ENCODE measurements around the gene CRYGN. TPM values are rescaled to one million over a fixed set of nuclear protein-coding genes. Genes with fewer than 3 reads are reported as not detected.

CRYGN gene
- total and polyA plus RNA-seq, 2 experiments from 2014 or later = 0.59 to 1.5 TPM

- TF ChIP-seq CTCF (conservative IDR thresholded peaks at IDR 0.05; ENCODE audit: low read depth in 2 of 2) (no peak), STAT1 (IDR thresholded peaks at IDR 0.05; ENCODE audit: unreplicated experiment) (no peak), ZNF331 (CRISPR knock-in tag; IDR thresholded peaks at IDR 0.05; ENCODE audit: low read depth) (no peak), POLR2AphosphoS5 (IDR thresholded peaks at IDR 0.05; ENCODE audit: low read depth) (no peak), EZH2phosphoT487 (IDR thresholded peaks at IDR 0.05; ENCODE audit: unreplicated experiment) (no peak), ZNF114 (CRISPR knock-in tag; IDR thresholded peaks at IDR 0.05) (no peak), EZH2 (IDR thresholded peaks at IDR 0.05; ENCODE audit: low read depth, unreplicated experiment) (no peak), ZNF462 (CRISPR knock-in tag; IDR thresholded peaks at IDR 0.05) (no peak)
Measured at GRCh38 chr7:151392002-151392401, 47.9 kb downstream of the CRYGN start (continued).

- H3K4me1 ChIP-seq (ENCODE audit: insufficient read depth) = no peaks in the 10 kb centered on the region
- Mint-ChIP-seq H3K27ac (no peak overlapping the region), H3K36me3 (ENCODE audit: low read depth) (no peaks in the 10 kb centered on the region; the same call in 2 of the 3 replicates), H3K9me3 (no peaks in the 10 kb centered on the region), H3K4me3 (no peak overlapping the region), H3K4me1 (peaks cover 24% of the 10 kb centered on the region), H3K27me3 (ENCODE audit: insufficient read depth, low read depth, poor library complexity) (peaks cover 11% of the 10 kb centered on the region)
- no peaks in the 10 kb centered on the region for H3K9me2 ChIP-seq (ENCODE audit: insufficient read depth)
- no peaks in the 10 kb centered on the region for H3K36me3 ChIP-seq (ENCODE audit: insufficient read depth)
- no peaks in the 10 kb centered on the region for H3K79me2 ChIP-seq (replicated peaks; ENCODE audit: insufficient read depth)
- no peak for ATAC-seq
- no peak overlapping the region for H3K27ac ChIP-seq (ENCODE audit: low read depth)
- H3K4me3 ChIP-seq = no peak overlapping the region
- DNase-seq (ENCODE audit: low spot score) = no peak
- no peaks in the 10 kb centered on the region for H3F3A ChIP-seq (replicated peaks; ENCODE audit: low read depth)
- no peaks in the 10 kb centered on the region for H4K20me1 ChIP-seq (replicated peaks; ENCODE audit: insufficient read depth)
- H3K27me3 ChIP-seq (ENCODE audit: insufficient read depth) = no peaks in the 10 kb centered on the region
- H2AFZ ChIP-seq = no peak overlapping the region
- no peak overlapping the region for H3K4me2 ChIP-seq
- TF ChIP-seq JUNB (IDR thresholded peaks at IDR 0.05; ENCODE audit: unreplicated experiment) = no peak
- no peak for TF ChIP-seq ZNF114 (CRISPR knock-in tag; IDR thresholded peaks at IDR 0.05)
- TF ChIP-seq ETS1 (IDR thresholded peaks at IDR 0.05) = no peak
- no peak for TF ChIP-seq EZH2 (IDR thresholded peaks at IDR 0.05; ENCODE audit: low read depth, unreplicated experiment)
- TF ChIP-seq EZH2phosphoT487 (IDR thresholded peaks at IDR 0.05; ENCODE audit: unreplicated experiment) = no peak
- TF ChIP-seq NANOG (IDR thresholded peaks at IDR 0.05; ENCODE audit: borderline replicate concordance) = no peak
- no peak for TF ChIP-seq REST (IDR thresholded peaks at IDR 0.05; ENCODE audit: unreplicated experiment)
Measured at GRCh38 chr7:151391358-151391730, 48.6 kb downstream of the CRYGN start.

Measured in GM23338 (cell line).